Endodermal cell (in vitro differentiated cells): ENCODE data around the gene FKBP1A. TPM values are rescaled to one million over a fixed set of nuclear protein-coding genes. Genes with fewer than 3 reads are reported as not detected.

Source experiments
- DNase-seq: peaks from one replicate; pipeline ENCODE4 v3.0.0-alpha.2; 2017
- H3K27ac ChIP-seq: 2 replicates; pipeline ENCODE4 v1.5.1; 2013; ENCODE audit warnings: mild to moderate bottlenecking, low read depth, low read length, moderate library complexity
- H3K27me3 ChIP-seq: 2 replicates; pipeline ENCODE4 v1.6.1; 2013; ENCODE audit warnings: mild to moderate bottlenecking, low read length, moderate library complexity; ENCODE audit not compliant: insufficient read depth, control insufficient read depth, poor library complexity, severe bottlenecking
- H3K36me3 ChIP-seq: 2 replicates; pipeline ENCODE4 v1.7.0; 2013; ENCODE audit warnings: mild to moderate bottlenecking, low read length, moderate library complexity; ENCODE audit not compliant: control insufficient read depth, insufficient read depth
- H3K4me1 ChIP-seq: one replicate; pipeline ENCODE4 v1.7.0; 2013; ENCODE audit warnings: low read length; ENCODE audit not compliant: control insufficient read depth, insufficient read depth
- H3K4me3 ChIP-seq: 2 replicates; pipeline ENCODE4 v1.5.1; 2013; ENCODE audit warnings: mild to moderate bottlenecking, low read length, moderate library complexity
- H3K9ac ChIP-seq: 2 replicates; pipeline ENCODE4 v1.6.1; 2013; ENCODE audit warnings: mild to moderate bottlenecking, low read length, moderate library complexity; ENCODE audit not compliant: poor library complexity, severe bottlenecking; ENCODE audit errors: extremely low read depth
- H3K9me3 ChIP-seq: 2 replicates; pipeline ENCODE4 v1.6.1; 2013; ENCODE audit warnings: mild to moderate bottlenecking, low read length, moderate library complexity; ENCODE audit not compliant: control insufficient read depth
- H3K27ac Mint-ChIP-seq: 2 replicates; pipeline ENCODE4 v1.8.0; 2020; ENCODE audit warnings: mixed read lengths
- H3K27me3 Mint-ChIP-seq: 2 replicates; pipeline ENCODE4 v1.8.0; 2021; ENCODE audit warnings: mild to moderate bottlenecking, mixed read lengths; ENCODE audit not compliant: insufficient read depth
- H3K36me3 Mint-ChIP-seq: 2 replicates; pipeline ENCODE4 v1.8.0; 2020; ENCODE audit warnings: low read depth, mixed read lengths
- H3K4me1 Mint-ChIP-seq: 2 replicates; pipeline ENCODE4 v1.8.0; 2020; ENCODE audit warnings: mixed read lengths
- H3K4me3 Mint-ChIP-seq: 2 replicates; pipeline ENCODE4 v1.8.0; 2020; ENCODE audit warnings: mild to moderate bottlenecking, moderate library complexity, mixed read lengths
- H3K9me3 Mint-ChIP-seq: 2 replicates; pipeline ENCODE4 v1.8.0; 2020; ENCODE audit warnings: mild to moderate bottlenecking, mixed read lengths
- WGBS, 2 experiments: methylation state at CpG; one replicate each; pipeline versions ENCODE4 v1.1.5 to v1.1.7; 2013; ENCODE audit warnings: missing lambda C conversion rate in 2 of 2, mixed read lengths in 1 of 2; ENCODE audit not compliant: insufficient coverage in 1 of 2, insufficient read length in 1 of 2; 5-methylcytosine and 5-hydroxymethylcytosine counted together
- total RNA-seq, 2 donors: library from RNA; stranded (reverse); fragmentation: NEBNext Ultra II Directional in 1 of 2; extraction: Animal tissue kit (Norgen Biotek cat#: 25700) in 1 of 2; gene quantifications; 2 replicates in 1 of 2; 3 replicates in 1 of 2; pipeline ENCODE4 v1.2.1, GENCODE V29; 2021
- TF ChIP-seq, protein P1 (sequence below): fragments of 200-600 bp; sonication (generic); conservative IDR thresholded peaks from 2 replicates; pipeline ENCODE4 v1.5.0; 2021; ENCODE audit warnings: antibody characterized with exemption, mild to moderate bottlenecking

The FKBP1A gene
- total RNA-seq, 2 donors from 2014 or later, result 181 to 185 TPM

DNA sequence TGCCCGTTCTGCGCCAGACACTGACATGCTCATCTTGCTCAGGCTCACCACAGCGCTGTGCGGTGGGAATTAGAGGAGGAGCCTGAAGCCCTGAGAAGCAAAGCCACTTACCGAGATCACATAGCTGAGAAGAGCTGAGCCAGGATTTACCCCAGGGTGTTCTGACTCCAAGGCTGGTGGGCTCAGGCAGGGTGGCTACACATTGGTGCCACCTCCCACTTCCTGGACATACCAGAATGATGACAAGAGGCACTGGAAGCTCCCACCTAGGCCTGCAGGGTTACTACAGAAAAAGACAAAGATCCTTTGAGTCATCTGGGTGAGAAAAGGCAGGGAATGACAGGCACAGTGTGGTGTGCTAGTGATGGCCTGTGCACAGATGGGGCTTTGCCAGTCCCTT, 24.4 kb upstream of the FKBP1A start:
- Mint-ChIP-seq H3K36me3 (no peaks in the 10 kb centered on the region), H3K9me3 (peaks cover 33% of the 10 kb centered on the region), H3K4me3 (no peak overlapping the region), H3K27me3 (peaks cover 16% of the 10 kb centered on the region), H3K4me1 (no peaks in the 10 kb centered on the region), H3K27ac (no peak overlapping the region)
- no peak overlapping the region for H3K27ac ChIP-seq
- no peak for DNase-seq
- H3K4me3 ChIP-seq, result no peak overlapping the region
- H3K27me3 ChIP-seq, result no peaks in the 10 kb centered on the region
- no peaks in the 10 kb centered on the region for H3K4me1 ChIP-seq
- TF ChIP-seq, protein P1, sequence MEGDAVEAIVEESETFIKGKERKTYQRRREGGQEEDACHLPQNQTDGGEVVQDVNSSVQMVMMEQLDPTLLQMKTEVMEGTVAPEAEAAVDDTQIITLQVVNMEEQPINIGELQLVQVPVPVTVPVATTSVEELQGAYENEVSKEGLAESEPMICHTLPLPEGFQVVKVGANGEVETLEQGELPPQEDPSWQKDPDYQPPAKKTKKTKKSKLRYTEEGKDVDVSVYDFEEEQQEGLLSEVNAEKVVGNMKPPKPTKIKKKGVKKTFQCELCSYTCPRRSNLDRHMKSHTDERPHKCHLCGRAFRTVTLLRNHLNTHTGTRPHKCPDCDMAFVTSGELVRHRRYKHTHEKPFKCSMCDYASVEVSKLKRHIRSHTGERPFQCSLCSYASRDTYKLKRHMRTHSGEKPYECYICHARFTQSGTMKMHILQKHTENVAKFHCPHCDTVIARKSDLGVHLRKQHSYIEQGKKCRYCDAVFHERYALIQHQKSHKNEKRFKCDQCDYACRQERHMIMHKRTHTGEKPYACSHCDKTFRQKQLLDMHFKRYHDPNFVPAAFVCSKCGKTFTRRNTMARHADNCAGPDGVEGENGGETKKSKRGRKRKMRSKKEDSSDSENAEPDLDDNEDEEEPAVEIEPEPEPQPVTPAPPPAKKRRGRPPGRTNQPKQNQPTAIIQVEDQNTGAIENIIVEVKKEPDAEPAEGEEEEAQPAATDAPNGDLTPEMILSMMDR, result no peak
- 88 to 92% methylated on average over 2 to 5 of the region's 5 CpGs for WGBS, 2 experiments
- H3K36me3 ChIP-seq, result no peaks in the 10 kb centered on the region
- no peak overlapping the region for H3K9ac ChIP-seq
- peaks cover 15% of the 10 kb centered on the region for H3K9me3 ChIP-seq

DNA sequence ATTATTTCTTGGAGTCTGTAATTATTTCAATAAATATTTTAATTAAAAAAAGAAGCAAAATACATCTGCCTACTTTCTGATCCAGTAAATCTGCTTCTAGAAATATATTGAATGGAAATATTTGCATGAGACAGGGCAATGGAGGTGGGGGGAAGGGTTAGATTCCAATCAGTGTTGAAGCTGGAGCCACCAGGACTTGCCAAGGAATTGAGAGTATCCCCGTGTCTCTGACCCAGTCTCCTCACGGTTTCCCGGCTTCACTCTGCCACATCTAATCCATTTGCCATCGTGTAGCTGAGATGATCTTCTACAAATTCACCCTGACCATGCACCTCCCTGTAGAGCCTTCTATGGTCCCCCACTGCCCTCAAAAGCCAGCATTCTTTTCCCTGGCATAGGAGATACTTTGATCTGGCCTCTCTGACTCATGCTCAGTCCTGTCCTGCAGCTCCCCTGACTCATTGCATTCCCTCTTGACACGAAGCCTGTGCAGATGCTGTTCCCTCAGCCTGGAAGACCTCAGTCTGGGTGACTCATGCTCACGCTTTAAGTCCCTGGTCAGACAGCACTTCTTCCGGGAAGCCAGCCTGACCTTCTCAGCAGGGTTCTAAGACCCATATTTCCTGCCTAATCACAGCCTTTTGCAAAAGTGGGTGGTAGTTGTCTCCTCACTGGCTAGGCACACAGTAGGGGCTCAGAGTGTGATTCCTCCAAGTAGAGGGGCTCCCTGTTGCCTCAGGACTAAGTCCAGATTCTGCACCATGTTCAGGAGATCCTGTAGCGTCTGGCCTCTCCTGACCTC, 23.0 kb upstream of the FKBP1A start:
- DNase-seq, result peak; percentile 55
- Mint-ChIP-seq H3K4me1 (no peaks in the 10 kb centered on the region), H3K9me3 (peaks cover 29% of the 10 kb centered on the region), H3K36me3 (no peaks in the 10 kb centered on the region), H3K4me3 (no peak overlapping the region), H3K27me3 (peaks cover 15% of the 10 kb centered on the region), H3K27ac (no peak overlapping the region)
- Histone ChIP-seq H3K27me3 (no peaks in the 10 kb centered on the region), H3K27ac (no peak overlapping the region), H3K4me1 (no peaks in the 10 kb centered on the region), H3K4me3 (no peak overlapping the region), H3K36me3 (no peaks in the 10 kb centered on the region), H3K9me3 (peaks cover 15% of the 10 kb centered on the region), H3K9ac (no peak overlapping the region)
- TF ChIP-seq, protein P1, result no peak
- 74 to 78% methylated on average over 8 of the region's 8 CpGs for WGBS, 2 experiments

DNA sequence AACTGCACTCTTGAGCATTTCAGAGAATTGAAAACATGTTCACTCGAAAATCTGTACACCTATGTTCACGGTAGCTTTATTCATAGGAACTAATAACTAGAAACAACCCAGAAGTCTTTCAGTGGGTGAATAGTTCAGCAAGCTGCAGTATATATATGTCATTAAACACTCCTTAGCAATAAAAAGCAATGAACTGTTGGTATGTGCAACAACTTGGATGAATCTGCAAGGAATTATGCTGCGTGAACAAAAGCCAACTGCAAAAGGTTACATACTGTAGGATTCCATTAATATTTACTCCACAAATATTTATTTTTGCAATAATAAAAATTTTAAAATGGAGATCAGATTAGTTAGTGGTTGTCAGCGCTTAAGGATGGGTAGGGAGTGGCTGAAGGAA, 22.1 kb upstream of the FKBP1A start:
- H3K36me3 Mint-ChIP-seq, result no peaks in the 10 kb centered on the region
- TF ChIP-seq, protein P1, result no peak
- H3K4me1 Mint-ChIP-seq, result no peaks in the 10 kb centered on the region

More for the DNA sequence above, 22.1 kb upstream of the FKBP1A start:
- H3K27ac Mint-ChIP-seq, result no peak overlapping the region
- no peak overlapping the region for H3K4me3 Mint-ChIP-seq
- Histone ChIP-seq H3K36me3 (no peaks in the 10 kb centered on the region), H3K27me3 (no peaks in the 10 kb centered on the region), H3K27ac (no peak overlapping the region), H3K9me3 (peaks cover 6% of the 10 kb centered on the region), H3K4me3 (no peak overlapping the region), H3K9ac (no peak overlapping the region), H3K4me1 (no peaks in the 10 kb centered on the region)
- no peak for DNase-seq
- 93 to 95% methylated on average over 3 to 4 of the region's 4 CpGs for WGBS, 2 experiments
- peaks cover 21% of the 10 kb centered on the region for H3K9me3 Mint-ChIP-seq
- H3K27me3 Mint-ChIP-seq, result peaks cover 16% of the 10 kb centered on the region
